ENCODE measurements around the gene FXYD6.

The FXYD6 gene

DNA sequence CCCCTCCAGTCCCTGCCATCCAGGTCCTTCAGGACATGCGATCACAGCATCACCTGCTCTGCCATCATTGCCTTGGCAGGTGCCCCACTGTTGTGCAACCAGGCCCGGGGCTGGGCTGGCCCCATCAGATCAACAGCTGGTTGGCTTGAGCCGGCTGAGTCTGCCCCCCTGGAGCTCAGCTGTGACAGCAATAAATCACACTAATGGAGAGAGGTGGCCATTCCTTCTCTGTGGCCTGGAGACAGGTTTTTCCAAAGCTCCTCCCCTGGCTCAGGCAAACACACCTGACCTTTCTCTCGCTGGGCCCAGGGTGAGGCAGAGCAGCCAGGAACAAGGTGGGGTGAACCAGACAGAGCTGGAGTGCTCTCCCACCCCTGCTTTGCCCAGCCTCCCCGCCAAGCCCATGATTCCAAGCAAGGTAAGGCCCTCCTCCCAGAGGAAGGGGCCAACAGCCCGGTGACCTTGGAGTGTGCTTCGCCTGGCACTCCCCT, 43.0 kb downstream of the FXYD6 start:
- H3K4me3 ChIP-seq (ENCODE audit: low read depth, low read length): no peak overlapping the region
- no peak for TF ChIP-seq CTCF (IDR thresholded peaks at IDR 0.05; ENCODE audit: low read depth, low read length)

DNA sequence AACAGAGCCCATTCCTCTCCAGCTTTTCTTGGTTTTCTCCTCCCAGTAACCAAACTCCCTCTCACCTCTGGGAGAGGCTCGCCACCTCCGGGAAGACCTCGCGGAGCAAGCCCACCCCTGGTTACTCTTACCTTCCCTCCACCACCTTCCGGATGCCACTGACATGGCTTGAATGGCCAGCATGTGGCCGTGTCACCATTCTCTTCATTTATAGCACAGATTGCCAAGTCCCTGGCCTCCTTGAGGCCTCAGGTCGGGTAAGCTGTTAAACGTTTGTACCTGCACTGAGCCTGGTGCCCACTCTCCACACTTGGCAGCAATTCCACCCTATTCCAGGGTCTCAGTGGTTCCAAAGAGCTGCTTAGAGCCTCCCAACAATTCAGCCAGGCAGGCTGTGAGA, 43.9 kb downstream of the FXYD6 start:
- TF ChIP-seq CTCF (IDR thresholded peaks at IDR 0.05; ENCODE audit: low read depth, low read length): no peak

DNA sequence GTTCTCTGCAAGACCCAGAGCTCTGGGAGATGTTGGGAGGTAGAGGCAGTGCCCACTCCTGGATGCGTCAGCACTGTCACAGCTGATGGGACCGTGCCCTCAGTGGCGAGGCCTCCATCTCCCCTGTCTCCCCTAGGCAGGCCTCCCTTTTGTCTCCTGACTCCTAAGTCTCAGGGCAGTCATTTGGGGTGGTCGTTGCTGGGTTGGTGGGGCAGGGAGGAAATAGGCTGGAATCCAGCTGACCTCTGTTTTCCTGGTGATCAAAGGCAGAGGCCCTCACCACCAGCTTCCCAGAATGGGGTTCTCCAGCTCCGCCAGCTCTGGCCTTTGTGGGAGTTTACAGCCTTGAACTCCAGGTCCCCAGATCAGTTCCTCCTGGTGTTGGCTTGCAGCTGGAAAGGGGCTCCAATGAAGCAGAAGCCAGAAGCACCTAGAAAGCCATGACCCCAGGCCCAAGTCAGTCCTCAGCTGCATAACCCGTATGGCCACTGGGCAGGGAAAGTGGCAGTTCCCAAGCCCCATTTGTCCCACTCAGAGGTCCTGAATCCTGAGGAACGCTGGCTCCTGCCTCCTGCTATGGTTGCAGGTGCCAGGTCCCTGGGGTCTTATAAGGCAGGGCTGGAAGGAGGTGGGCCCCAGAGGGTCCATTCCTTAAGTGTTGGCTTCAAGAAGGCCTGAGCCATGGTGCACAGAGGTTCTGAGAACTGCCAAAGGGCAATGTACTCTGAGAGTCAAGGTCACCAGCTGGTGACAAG, 44.6 kb downstream of the FXYD6 start:
- TF ChIP-seq CTCF (IDR thresholded peaks at IDR 0.05; ENCODE audit: low read depth, low read length): no peak
- no peak overlapping the region for H3K4me3 ChIP-seq (ENCODE audit: low read depth, low read length)

More for the DNA sequence above, 43.9 kb downstream of the FXYD6 start:
- no peak overlapping the region for H3K4me3 ChIP-seq (ENCODE audit: low read depth, low read length)

DNA sequence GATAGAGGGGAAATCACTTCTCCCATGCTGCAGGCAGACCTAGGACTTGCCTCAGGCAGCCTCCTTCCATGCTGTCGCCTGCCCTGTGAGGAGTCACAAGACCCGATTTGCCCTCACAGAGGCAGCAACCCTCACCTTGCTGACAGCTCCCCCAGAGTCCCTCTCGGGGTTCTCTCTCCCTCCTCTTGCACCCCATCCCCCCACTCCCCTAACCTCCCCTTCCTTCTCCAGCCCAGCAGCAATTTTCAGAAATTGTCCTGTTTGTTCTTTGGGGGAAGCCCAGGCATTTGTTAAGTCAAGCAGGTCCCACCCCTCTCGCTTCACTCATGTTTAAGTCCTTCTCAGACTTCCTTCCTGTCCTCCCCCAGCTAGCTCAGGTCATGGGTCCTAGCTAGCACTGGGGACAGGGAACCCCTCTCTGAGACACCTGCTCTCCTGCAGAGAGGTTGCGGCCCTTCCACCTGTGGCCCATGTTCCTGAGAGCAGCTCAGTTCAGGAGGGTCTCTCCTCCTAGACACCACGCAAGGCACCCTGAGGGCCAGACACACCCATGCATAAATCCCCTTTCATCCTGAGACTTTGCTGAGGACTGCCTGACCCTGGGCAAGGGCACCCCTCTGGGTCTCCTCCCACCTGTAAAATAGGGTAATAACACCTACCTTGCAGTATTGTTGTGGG, 45.6 kb downstream of the FXYD6 start:
- H3K4me3 ChIP-seq (ENCODE audit: low read depth, low read length): no peak overlapping the region
- TF ChIP-seq CTCF (IDR thresholded peaks at IDR 0.05; ENCODE audit: low read depth, low read length): no peak

- no peak for TF ChIP-seq CTCF (IDR thresholded peaks at IDR 0.05; ENCODE audit: low read depth, low read length)
- H3K4me3 ChIP-seq (ENCODE audit: low read depth, low read length): no peak overlapping the region
Observed at GRCh38 chr11:117830072-117830471, 46.4 kb downstream of the FXYD6 start.

DNA sequence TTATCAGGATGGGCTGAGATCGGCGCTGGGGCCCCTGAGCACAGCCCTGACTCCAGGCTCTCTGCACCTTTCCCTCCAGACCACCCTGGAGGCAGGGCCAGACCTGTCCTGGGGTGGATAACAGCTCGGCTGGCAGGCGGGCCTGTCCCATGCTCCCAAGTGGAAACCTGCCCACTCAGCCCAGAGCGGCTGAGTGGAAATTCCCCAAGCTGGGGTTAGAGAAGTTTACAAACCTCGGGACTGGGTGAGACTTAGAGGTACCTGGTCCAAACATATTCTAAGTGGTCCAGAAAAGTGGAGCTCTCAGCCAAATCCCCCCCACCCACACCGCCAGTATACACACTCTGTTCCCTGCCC, 47.1 kb downstream of the FXYD6 start:
- TF ChIP-seq CTCF (IDR thresholded peaks at IDR 0.05; ENCODE audit: low read depth, low read length): no peak
- no peak overlapping the region for H3K4me3 ChIP-seq (ENCODE audit: low read depth, low read length)
